ENCODE data around the gene KDM3A. TPM values are rescaled to one million over a fixed set of nuclear protein-coding genes. Genes with fewer than 3 reads are reported as not detected.
"Not testable (repeated sequence)": the region's sequence is repeated elsewhere in the genome, so short reads cannot be mapped to it uniquely, and the experiment has no call there.

The KDM3A gene
- total RNA-seq, 4 donors from 2014 or later, result 17.7 to 56.0 (median 25.7) TPM

GRCh38 chr2:86488561-86489250, 47.5 kb downstream of the KDM3A start:
- DNase-seq (ENCODE audit: low spot score), result no peak
- ATAC-seq (ENCODE audit: low FRiP score), result no peak
- no peak for TF ChIP-seq CTCF (IDR thresholded peaks at IDR 0.05)

GRCh38 chr2:86489542-86489941, 48.4 kb downstream of the KDM3A start:
- ATAC-seq (ENCODE audit: low FRiP score) (no peak), DNase-seq (ENCODE audit: low spot score) (no peak)
- TF ChIP-seq CTCF (IDR thresholded peaks at IDR 0.05), result no peak

GRCh38 chr2:86490245-86490644, 49.1 kb downstream of the KDM3A start:
- DNase-seq (ENCODE audit: low spot score) (no peak), ATAC-seq (ENCODE audit: low FRiP score) (no peak)
- TF ChIP-seq CTCF (IDR thresholded peaks at IDR 0.05), result no peak

GRCh38 chr2:86491088-86491487, 49.9 kb downstream of the KDM3A start:
- no peak for ATAC-seq (ENCODE audit: low FRiP score)
- no peak for DNase-seq (ENCODE audit: low spot score)
- no peak for TF ChIP-seq CTCF (IDR thresholded peaks at IDR 0.05)

GRCh38 chr2:86492048-86492453, 50.9 kb downstream of the KDM3A start:
- ATAC-seq (ENCODE audit: low FRiP score), result no peak
- TF ChIP-seq CTCF (IDR thresholded peaks at IDR 0.05), result no peak
- DNase-seq (ENCODE audit: low spot score), result no peak

- not testable (repeated sequence) for DNase-seq (ENCODE audit: low spot score); ATAC-seq (ENCODE audit: low FRiP score)
Observed at GRCh38 chr2:86496391-86496790, 55.2 kb downstream of the KDM3A start.

- no peak for TF ChIP-seq CTCF (IDR thresholded peaks at IDR 0.05)
- no peak for ATAC-seq (ENCODE audit: low FRiP score)
- DNase-seq (ENCODE audit: low spot score), result no peak
Observed at GRCh38 chr2:86498468-86499260, 57.5 kb downstream of the KDM3A start.
